NCI-H1417 (cell line): ENCODE data around the gene KRTAP12-4.
"Not testable (repeated sequence)": the region's sequence is repeated elsewhere in the genome, so short reads cannot be mapped to it uniquely, and the experiment has no call there.

Source experiments
- DNase-seq, 3 experiments: peaks; one replicate each; lab custom pipeline; 2025; lab: John Stamatoyannopoulos, UW

Gene KRTAP12-4

GRCh38 chr21:44656868-44657267 is 2.4 kb upstream of the KRTAP12-4 start:
- no peak for DNase-seq

GRCh38 chr21:44653656-44654575 is 543 bp downstream of the KRTAP12-4 start:
- DNase-seq, result peak in 2 of 3 experiments; percentile 91 to 95

GRCh38 chr21:44653123-44653522 is 1.3 kb downstream of the KRTAP12-4 start:
- DNase-seq, result peak in 2 of 3 experiments; percentile 71 to 85

- DNase-seq, result no peak
These were observed 3.3 kb downstream of the KRTAP12-4 start for GRCh38 chr21:44650973-44651675.

- DNase-seq, result no peak
These were observed 4.0 kb downstream of the KRTAP12-4 start for GRCh38 chr21:44650265-44650972.

- DNase-seq, result no peak
These were observed 4.8 kb downstream of the KRTAP12-4 start for GRCh38 chr21:44649521-44650100.

- DNase-seq, result no peak
These were observed 5.7 kb downstream of the KRTAP12-4 start for GRCh38 chr21:44648557-44649311.

- peak in 2 of 3 experiments; percentile 69 to 87 for DNase-seq
These were observed 7.3 kb downstream of the KRTAP12-4 start for GRCh38 chr21:44647222-44647552.

- DNase-seq, result peak in 2 of 3 experiments; percentile 39 to 55
These were observed 7.9 kb downstream of the KRTAP12-4 start, which contains the start of gene KRTAP10-11 for GRCh38 chr21:44646366-44647221. KRTAP10-11 (plus strand) TSS chr21:44646414; CDS start chr21:44646459, 45 bp downstream.

- DNase-seq, result no peak
These were observed 9.6 kb downstream of the KRTAP12-4 start for GRCh38 chr21:44644878-44645277.

- peak in 1 of 3 experiments; percentile 16 for DNase-seq
These were observed 10.6 kb downstream of the KRTAP12-4 start for GRCh38 chr21:44643741-44644310.

- DNase-seq, result no peak
These were observed 13.7 kb downstream of the KRTAP12-4 start for GRCh38 chr21:44640761-44641160.

- DNase-seq, result no peak
These were observed 15.2 kb downstream of the KRTAP12-4 start for GRCh38 chr21:44639331-44639655.

- not testable (repeated sequence) for DNase-seq
These were observed 15.7 kb downstream of the KRTAP12-4 start for GRCh38 chr21:44638506-44639330.

- DNase-seq, result peak in 1 of 3 experiments; percentile 59
These were observed 16.6 kb downstream of the KRTAP12-4 start for GRCh38 chr21:44637851-44638348.

GRCh38 chr21:44637018-44637850 is 17.2 kb downstream of the KRTAP12-4 start, which contains the start of gene KRTAP10-10:
KRTAP10-10 (plus strand) TSS chr21:44637356; CDS start chr21:44637418, 62 bp downstream.
- DNase-seq, result peak in 2 of 3 experiments; percentile 57 to 84

GRCh38 chr21:44636209-44637017 is 18.0 kb downstream of the KRTAP12-4 start:
- DNase-seq, result no peak
